NCI-H2029 treated with DMSO at 0.1 percent for 48 hours (cell line): ENCODE data around the gene ZNRD2.
A peak's percentile ranks its signal among the peaks of the same experiment; 100 is the strongest.

Source experiments
- DNase-seq: peaks from one replicate; lab custom pipeline; 2025; lab: John Stamatoyannopoulos, UW

The ZNRD2 gene

DNA sequence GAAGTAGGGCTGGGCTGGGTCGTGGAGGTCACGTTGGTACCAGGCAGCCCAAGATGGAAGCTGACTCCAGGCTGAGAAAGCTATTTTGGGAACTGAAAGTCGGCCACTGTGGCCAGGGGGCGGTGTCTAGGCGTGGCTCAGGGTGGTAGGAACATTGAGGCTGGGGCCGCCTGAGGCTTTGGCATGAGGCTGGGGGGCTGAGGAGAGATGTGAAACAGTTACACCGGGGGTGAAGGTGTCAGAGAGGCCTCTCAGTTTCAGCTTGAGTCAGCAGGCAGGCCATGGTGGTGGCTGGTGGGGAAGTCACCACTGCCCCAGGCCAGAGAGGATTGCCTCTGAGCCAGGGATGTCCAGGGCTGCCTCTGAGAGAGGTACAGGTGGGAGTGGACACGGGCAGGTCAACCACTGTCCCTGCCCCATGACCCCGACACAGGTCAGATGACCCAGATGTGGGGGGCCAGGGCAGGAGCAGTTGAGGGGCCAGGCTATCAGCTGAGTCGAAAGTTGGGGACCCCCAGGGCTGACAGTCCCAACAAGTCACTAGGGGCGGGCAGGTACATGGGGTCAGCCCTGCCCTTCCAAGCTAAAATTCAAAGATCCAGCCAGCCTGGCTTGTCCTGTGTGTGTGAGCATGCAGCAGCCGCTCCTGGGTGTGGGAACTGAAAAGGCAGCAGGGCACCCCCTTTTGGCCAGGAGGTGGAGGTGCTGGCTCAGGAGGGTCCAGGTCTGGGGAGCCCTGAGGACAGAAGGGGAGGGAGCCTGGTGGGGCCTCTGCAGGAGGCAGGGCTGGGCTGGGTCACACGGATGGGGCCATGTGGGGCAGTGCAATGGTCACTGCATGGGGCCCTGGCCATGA lies 18.1 kb downstream of the ZNRD2 start:
- DNase-seq: no peak

DNA sequence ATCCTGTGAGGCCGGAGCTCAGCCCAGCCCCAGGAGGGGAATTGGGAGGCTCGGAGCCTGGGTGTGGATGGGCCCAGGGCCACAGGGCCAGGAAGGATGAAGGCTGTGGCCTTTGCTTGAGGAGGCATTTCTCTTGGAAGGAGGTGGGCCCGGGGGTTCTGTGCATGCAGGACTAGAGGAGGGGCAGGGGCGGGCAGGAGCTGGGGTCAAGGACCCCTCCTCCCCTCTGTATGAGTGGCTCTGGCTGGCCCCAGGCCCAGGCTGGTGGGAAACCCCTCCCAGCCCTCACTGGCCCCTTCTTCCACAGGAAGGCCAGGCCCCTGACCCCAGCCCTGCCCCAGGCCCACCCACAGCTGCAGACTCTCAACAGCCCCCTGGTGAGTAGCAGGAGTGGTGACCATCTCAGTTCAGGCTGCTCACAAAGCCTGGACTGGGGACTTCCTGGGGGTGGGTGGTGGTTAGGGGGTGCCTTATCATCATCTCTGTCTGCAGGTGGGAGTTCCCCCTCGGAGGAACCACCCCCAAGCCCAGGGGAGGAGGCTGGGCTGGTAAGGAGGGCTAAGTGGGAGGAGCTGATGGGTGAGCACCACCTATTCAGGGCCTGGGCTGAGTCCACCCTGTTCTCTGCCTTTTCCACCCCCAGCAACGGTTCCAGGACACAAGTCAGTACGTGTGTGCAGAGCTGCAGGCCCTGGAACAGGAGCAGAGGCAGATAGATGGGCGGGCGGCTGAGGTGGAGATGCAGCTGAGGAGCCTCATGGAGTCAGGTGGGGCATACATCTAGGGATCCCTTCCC lies 19.4 kb downstream of the ZNRD2 start:
- DNase-seq: no peak

DNA sequence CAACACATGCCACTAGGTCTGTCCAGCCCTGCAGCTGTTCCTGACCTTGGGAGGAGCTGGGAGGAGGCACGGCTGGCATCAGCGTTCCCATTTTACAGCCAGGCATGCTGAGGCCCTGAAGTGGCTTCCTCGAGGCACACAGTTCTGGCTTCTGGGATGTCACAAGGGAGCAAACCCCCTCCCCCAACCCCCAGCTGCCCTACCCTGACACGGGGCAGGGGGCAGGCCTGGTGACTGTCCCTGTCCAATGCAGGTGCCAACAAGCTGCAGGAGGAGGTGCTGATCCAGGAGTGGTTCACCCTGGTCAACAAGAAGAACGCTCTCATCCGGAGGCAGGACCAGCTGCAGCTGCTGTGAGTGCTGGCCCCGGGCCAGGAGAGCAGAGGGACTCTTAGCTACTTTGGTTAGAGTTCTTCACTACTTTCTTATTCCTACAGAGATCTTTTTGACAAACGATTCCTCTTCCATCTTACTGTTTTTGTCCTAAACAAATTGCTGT lies 20.0 kb downstream of the ZNRD2 start:
- DNase-seq: no peak

DNA sequence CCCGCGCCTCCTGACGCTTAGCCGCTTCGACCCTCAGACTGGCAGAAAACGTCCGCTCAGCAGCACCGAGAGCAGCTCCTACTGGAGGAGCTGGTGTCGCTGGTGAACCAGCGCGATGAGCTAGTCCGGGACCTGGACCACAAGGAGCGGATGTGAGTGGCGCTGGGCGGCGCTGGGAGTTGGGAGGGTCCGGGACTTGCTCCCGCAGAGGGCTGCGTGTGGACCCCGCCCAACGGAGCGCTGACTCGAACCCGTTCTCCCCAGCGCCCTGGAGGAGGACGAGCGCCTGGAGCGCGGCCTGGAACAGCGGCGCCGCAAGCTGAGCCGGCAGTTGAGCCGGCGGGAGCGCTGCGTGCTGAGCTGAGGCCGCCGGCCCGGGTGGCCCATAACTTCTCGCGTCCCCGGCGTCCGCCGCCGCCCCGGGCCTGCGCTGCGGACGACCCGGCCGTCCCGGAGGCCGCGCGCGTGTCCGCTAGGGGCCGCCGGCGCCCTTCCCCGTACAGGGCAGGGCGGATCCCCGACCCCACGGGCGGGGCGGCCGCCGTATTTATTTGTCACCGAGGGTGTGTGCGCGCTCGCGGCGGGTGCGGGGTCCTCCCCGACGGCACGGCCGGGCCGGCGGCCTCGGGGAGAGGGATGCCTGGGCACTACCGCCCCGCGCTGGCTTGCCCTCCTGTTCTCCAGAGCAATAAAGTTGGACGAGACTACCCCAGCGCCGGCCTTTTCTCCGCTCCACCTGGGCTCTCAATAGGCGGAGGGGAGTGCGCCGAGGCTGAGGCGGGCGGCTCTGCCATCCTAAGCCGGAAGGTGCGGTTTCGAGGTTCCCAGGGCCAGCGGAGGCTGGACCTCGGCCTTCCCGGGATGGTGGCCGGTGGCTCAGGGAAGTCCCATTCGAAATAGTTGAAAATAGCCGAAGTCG lies 21.9 kb downstream of the ZNRD2 start:
- DNase-seq: no peak

DNA sequence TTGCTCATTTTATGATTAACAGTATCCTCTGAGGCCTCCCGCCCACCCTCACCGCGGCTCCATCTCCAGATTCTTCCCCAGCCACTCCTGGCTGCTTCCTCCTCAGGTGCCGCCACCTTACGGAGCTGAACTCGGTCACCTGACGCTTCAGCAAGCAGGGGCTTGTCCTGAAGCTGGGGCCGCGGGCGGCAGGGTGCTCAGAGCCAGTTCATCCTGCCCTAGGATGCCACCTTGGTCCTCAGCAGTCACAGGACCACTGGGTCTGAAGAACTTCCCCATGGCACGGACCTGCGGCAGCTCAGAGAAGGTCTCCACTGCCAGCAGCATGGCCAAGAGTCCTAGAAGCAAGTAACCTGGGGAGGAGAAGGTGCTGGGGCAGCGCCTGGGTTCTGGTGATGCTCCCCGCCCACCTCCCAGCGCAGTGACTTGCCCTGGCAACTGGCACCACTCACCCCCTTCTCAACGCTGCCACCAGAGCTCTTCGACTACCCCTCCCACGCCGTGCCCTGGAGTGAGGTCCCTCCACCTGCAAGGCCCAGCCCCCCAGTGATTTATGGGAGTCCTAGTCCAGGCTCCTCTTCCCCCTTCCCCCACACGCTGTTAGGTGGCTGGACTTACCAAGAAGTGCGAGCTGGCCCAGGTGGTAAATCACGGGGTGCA lies 22.7 kb downstream of the ZNRD2 start:
- no peak for DNase-seq

DNA sequence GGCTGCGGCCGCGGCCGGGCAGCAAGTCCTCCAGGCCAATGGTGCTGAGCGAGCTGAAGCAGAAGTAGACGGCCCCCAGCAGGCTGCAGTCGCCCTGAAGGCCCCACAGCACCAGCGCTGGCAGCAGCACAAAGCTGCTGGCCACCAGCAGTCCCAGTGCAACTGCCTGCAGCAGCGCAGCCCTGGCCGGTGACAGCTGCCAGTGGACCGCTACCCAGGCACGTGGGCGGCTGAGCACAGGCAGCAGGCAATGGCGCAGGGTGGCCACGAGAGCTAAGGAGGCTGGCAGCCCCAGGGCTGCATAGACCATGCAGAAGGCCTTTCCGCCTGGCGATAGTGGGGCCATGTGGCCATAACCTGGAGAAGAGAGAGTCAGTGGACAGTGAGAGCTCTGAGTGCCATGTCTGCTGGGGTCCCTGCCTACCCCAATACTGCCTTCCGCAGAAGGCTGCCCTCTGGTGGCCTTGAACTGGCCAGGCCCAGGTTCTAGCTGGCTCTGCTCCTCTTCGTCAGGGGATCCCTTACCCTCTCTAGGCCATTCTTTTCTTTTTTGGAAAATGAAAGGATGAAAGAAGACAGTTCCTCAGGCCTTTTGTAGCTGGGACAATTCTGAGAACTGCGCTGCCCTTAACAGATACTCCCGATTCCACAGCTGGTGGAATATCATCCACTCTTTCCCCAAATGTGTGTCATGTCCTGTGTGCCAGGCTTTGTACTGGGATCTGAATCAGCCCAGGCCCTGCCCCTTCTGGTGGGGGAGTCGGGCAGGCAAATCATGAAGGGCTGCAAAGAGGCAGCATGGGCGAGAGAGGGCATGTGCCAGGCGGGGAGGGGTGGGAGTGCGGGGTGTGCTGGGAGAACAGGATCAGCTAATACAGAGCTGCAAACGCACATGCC lies 23.5 kb downstream of the ZNRD2 start:
- no peak for DNase-seq

DNA sequence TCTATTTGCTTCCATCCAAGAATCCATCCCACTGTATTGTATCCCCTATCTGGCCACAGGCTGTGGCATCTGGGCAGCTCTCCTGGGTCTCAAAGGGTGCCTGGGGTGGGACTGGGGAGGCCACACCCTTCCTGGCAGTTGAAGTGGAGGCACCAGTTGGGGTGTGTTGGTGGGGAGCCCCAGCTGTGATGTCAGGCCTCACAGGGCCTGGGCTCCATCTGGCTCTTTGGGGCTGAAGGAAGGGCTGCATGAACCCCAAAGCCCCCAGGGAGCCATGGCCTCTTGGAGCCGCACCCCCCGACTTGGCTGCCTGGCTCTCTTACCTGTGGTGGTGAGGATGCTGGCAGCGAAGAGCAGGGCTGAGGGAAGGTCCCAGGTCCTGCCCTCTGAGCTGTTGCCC lies 24.9 kb downstream of the ZNRD2 start:
- no peak for DNase-seq

DNA sequence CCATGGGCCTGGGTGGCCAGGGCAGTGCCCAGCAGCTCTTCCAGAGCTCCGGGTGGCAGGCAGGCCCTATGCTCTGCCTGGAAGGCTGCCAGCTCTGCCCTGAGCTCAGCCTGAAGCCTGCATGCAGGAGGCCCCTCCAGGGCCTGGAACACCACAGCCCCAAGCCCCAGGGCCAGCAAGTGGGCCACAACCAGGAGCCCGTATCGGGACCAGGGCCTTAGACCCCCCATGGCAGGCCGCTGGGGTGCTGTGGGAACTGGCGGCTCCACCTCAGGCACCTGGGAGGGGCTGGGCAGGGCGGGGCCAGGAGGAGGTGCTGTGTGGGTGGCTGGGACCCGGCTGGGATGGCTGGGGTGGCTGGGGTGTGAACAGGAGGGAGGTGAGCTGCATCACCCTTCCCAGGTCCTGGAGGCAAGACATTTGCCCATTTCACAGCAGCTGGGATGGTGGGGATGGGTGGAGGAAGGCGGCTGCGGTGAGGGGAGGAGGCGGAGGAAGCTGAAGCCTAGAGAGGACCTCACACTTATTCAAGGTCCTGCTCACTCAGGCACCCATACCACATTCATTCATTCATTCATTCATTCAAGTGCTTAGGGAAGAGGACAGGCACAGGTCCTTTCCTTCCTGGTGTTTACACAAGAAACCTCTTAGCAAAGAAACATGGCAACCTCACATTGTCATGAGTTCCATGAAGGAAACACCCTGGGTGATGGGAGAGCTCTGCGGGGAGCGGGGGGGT lies 25.4 kb downstream of the ZNRD2 start, which contains the start of gene KCNK7:
TSS of gene KCNK7 (minus strand) at position 258 of the 739 bp plus-strand sequence. CDS start at position 230, 28 bp downstream.
- DNase-seq: no peak

DNA sequence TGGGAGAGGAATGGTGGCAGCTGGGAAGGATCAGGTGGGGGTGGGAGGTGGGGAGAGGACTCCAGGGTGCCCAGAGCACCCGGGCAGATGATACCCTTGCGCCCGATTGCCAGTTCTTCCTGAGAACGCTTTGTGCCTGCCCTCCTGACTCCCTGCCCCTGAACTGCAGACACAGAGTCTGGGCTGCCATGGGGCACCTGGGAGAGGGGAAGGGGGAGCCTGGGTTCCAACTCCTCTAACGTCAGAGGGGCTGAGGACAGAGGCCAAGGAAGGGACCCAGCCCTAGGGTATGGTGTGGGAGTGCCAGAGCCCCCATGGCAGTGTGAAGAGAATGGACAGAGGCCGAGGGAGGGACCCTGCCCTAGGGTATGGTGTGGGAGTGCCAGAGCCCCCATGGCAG lies 26.2 kb downstream of the ZNRD2 start:
- no peak for DNase-seq

DNA sequence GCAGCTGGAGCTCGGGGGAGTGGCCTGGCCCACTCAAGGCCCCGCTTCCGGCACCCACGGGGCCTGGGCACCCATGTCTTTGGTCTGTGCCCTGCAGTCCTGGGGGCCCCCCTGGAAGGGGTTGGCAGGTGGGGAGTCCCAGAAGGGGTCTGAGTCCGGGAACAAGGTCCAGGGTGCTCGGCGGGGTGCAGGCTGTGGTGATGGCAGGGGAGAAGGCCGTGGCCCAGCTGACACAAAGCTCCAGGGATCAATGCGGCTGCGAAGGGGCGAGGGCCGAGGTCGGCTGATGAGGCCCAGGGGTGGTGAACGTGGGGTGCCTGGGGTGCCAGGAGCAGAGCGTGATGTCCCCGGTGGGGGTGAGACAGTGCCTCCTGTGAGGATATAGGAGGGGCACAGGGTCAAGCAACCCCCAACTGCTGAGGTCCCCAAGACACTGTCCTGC lies 28.0 kb downstream of the ZNRD2 start:
- no peak for DNase-seq

DNA sequence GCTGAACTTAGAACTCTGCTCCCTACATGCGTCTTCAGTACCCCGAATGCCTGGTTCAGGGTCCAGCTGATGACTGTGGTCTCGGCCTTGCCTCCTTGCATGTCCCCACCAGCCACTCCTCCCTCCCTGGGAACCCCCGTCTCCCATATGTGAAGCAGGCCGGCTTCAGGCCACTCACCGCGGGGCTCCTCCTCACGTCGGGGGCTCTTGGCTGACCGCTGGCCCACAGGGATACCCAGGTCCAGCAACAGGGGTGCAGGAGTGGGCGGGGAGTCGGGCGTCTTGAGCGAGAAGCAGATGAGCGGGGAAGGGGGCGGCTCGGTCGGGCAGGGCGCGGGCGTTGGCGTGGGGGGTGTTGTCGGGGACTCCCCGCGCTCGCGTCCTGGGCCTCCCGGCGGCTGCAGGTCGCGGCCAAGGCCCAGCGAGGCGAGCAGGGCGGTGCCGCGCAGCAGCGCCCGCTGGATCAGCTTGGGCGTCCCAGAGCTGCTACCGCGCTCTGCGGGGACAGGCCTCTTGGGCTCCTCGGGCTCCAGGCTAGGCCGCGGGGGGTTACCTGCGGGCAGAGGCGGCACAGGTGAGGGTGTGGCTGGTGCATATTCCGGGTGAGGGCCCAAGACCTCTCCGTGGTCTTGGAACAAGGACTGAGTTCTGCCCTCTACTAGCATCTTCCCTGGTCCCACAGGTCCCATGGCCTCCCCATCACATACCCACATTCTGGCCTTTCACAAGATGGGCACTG lies 29.1 kb downstream of the ZNRD2 start:
- no peak for DNase-seq

DNA sequence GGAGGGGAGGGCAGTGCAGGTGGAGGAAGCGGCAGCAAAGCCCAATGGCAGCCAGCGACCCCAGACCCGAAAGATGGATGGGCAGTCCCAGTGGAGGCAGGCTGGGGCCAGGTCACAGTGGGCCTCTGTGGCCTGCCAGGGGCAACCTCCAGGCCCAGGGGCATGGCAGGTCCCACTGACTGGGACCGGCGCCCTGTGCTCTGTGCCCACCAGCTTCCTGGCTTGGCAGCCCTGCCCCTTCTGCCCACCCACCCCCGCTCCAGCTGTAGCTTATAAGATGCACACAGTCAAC lies 29.6 kb downstream of the ZNRD2 start:
- no peak for DNase-seq

DNA sequence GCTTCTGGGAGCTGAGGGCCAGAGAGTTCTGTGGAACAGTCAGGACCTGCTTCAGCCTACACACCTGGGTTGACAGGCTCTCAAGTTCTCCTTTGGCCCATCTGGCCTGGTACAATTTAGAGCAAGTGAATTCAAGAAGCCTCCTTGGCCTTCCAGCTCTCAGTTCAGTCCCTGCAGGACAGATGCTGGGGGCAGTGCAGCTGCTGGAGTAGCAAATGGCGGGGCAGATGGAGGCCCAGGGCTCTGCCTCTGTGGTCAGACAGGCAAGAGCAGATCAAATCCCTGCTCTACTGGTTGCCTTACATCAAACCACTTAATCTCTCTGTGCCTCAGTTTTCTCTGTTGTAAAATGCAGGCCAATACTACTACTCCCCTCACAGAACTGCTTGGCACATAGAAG lies 34.0 kb downstream of the ZNRD2 start:
- DNase-seq: no peak

DNA sequence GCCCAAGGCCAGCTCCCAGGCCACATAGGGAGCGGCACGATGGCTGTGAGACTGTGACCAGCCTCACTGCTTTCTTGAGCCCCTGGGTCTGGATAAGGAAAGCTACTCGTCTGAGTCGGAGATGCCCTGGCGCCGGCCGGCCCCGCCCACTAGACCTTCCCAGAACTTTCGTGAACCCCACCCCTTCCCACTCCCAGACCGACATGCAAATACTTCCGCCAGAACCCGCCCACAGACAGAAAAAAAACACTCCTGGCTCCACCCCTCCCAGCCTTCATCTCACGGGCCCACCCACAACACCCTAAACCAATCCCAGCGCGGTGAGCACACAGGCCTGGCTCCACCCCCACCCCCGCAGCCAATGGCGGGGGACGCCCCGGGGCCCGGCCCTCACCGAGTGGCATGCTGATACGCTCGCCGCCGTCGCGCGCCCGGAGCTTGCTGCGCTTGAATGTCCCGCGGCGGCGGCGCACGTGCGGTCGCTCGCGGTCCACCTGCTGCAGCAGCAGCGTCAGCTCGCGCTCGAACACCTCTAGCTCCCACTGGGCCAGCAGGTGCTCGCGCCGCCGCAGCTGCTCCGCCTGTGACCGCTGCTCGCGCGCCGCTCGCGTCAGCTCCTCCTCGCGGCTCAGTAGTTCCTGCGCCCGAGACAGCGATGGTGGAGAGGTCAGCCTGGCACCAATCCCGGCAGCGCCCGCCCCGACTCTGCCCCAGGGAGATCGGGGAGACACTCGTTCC lies 36.8 kb downstream of the ZNRD2 start:
- peak; percentile 87 for DNase-seq

DNA sequence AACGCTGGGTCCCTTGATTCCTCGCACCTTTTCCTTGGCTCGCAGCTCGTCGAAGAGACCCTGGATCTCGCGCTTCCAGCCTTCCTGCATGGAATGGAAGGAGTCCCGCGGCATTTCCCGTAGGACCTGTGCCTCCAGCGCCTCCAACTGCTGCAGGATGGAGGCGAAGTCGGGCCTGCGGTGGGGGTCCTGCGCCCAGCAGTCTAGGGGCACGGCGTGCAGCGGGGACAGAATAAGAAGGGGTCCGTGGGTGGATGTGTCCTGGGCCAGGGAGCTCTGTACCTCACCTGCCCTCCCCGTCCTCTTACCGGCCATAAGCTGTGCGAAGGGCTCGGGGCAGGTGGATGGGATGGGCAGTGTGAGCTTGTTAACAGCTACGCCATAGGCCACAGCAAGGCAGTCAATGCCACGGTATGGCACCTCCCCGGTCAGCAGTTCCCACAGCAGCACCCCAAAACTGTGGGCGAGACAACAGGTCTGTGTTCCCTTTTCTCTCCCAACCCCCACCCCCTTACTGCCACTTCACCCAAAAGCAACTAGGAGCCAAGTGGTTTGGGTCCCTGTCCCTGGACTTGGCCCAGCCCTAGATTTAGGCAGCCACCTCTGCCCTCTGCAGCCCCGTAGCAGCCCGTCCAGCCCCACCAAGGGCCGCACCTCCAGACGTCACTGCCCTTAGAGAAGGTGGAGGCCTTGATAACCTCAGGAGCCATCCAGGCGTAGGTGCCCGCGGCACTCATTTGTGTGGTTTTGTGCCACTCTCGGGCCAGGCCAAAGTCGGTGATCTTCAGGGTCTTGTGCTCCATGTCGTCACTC lies 37.5 kb downstream of the ZNRD2 start:
- no peak for DNase-seq

DNA sequence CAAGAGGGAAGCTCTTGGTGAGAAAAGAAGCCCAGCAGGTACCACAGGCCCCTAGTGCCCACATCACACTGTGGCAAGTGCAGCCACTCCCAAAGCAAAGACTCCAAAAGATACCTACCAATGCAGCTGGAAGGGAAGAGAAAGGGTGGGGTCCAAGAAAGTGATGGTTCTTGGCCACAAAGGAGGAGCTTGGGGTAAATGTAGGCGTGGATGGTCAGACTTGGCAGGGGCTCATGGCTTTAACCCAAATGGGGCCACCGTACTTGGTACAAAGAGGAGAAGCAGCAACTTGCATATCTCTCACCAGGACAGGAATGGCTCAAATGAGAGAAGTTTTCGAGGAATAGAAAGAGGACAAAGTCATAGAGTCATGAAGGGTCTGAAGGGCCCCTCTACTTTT lies 39.0 kb downstream of the ZNRD2 start:
- no peak for DNase-seq

DNA sequence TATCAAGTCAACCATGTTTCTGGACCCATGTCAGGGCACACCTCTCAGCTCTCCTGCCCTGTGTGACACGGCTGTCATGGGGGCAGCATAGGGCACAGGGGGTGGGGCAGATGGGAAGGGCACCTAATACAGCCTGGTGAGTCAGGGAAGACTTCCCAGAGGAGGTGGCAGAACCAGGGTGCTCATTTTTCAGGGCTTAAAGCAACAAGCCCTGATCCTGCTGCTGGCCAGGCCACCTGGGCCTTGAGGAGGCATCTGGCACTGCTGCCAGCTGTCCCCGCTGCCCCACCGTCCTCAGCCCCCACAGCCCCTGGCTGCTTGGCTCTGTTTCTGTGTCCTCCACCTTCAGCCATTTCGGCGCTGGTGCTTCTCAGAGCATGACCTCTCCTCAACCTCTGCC lies 39.4 kb downstream of the ZNRD2 start:
- no peak for DNase-seq

DNA sequence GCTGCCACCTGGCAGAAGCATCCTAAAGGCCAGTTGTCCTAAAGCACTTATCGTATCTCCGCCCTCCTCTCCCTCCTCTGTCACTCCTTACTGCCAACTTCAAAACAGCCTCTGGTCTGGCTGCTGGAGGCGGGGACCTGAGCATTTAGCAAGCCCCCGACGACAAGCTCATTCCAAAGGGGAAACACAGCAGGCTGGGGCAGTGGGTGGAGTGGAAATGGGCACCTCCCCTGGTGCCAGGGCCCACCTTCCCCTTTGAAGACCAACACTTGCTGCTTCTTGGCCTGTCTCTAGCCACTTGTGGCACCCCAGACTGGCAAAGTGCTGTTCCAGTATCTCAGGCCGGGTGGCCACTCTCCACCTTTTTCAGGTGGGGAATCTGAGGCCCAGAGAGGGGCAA lies 40.1 kb downstream of the ZNRD2 start:
- DNase-seq: no peak
